Fibroblast of gingiva (primary cell): ENCODE results near the gene SBK1.
"Not testable (repeated sequence)": the region's sequence is repeated elsewhere in the genome, so short reads cannot be mapped to it uniquely, and the experiment has no call there.

Experiments used
- DNase-seq: peaks from one replicate; pipeline ENCODE4 v3.0.0-alpha.2; 2011; ENCODE audit warnings: low read depth

The SBK1 gene

GRCh38 chr16:28335678-28336077 is 43.4 kb downstream of the SBK1 start:
- not testable (repeated sequence) for DNase-seq

- DNase-seq, result not testable (repeated sequence)
Measured at GRCh38 chr16:28336940-28337710, 44.8 kb downstream of the SBK1 start.

- not testable (repeated sequence) for DNase-seq
Measured at GRCh38 chr16:28338230-28338629, 45.9 kb downstream of the SBK1 start.

- not testable (repeated sequence) for DNase-seq
Measured at GRCh38 chr16:28362600-28362999, 70.3 kb downstream of the SBK1 start.

- DNase-seq, result not testable (repeated sequence)
Measured at GRCh38 chr16:28363408-28363807, 71.1 kb downstream of the SBK1 start, which contains the start of gene NPIPB6. Gene NPIPB6, minus strand, starts transcription at chr16:28363508. Its CDS starts 686 bp downstream, at chr16:28362822.

GRCh38 chr16:28364268-28365173 is 72.2 kb downstream of the SBK1 start:
- DNase-seq, result not testable (repeated sequence)

- DNase-seq, result not testable (repeated sequence)
Measured at GRCh38 chr16:28367926-28368325, 75.6 kb downstream of the SBK1 start.
